GM12891 (cell line): ENCODE measurements around the gene COTL1.

ENCODE experiments used
- POLR2A ChIP-seq: IDR thresholded peaks from 2 replicates; pipeline ENCODE4 v1.6.1; 2011; ENCODE audit warnings: low read depth, low read length, control low read depth
- POLR2AphosphoS5 ChIP-seq: IDR thresholded peaks from 2 replicates; pipeline ENCODE4 v1.6.1; 2011; ENCODE audit warnings: low read depth, low read length, control low read depth
- POU2F2 ChIP-seq: IDR thresholded peaks from 2 replicates; pipeline ENCODE4 v1.6.1; 2011; ENCODE audit warnings: low read depth, mild to moderate bottlenecking, control low read depth, low read length, moderate library complexity
- TAF1 ChIP-seq: IDR thresholded peaks from 2 replicates; pipeline ENCODE4 v1.6.1; 2011; ENCODE audit warnings: low read depth, low read length, control low read depth

GRCh38 chr16:84583995-84584394, 33.9 kb downstream of the COTL1 start:
- no peak for TF ChIP-seq TAF1
- TF ChIP-seq POLR2A: no peak
- no peak for TF ChIP-seq POU2F2
- TF ChIP-seq POLR2AphosphoS5: no peak
